PFSK-1 (cell line): ENCODE results near the gene APOL5.

Experiments used
- FOXP2 ChIP-seq: optimal IDR thresholded peaks from 2 replicates; pipeline ENCODE3; 2011; ENCODE audit warnings: borderline replicate concordance, control low read depth, inconsistent platforms; ENCODE audit not compliant: insufficient read depth; ENCODE audit errors: extremely low read length, extremely low read depth
- POLR2AphosphoS5 ChIP-seq: IDR thresholded peaks from 2 replicates; pipeline ENCODE4 v1.6.1; 2012; ENCODE audit warnings: low read depth, mild to moderate bottlenecking, control low read depth, low read length, moderate library complexity
- REST ChIP-seq, 2 experiments: IDR thresholded peaks; 2 replicates each; pipeline versions ENCODE4 v1.6.1 to v1.8.0; 2011 to 2012; ENCODE audit warnings: low read depth in 2 of 2, low read length in 2 of 2, control low read depth in 1 of 2, inconsistent platforms in 1 of 2, mild to moderate bottlenecking in 1 of 2, moderate library complexity in 1 of 2; ENCODE audit not compliant: insufficient read depth in 1 of 2
- SIN3A ChIP-seq: IDR thresholded peaks from 2 replicates; pipeline ENCODE4 v1.6.1; 2012; ENCODE audit warnings: mild to moderate bottlenecking, low read length, moderate library complexity, borderline replicate concordance; ENCODE audit not compliant: insufficient read depth
- TAF1 ChIP-seq: IDR thresholded peaks from 2 replicates; pipeline ENCODE4 v1.6.1; 2012; ENCODE audit warnings: low read length, control low read depth, borderline replicate concordance; ENCODE audit not compliant: insufficient read depth

- TF ChIP-seq TAF1 = no peak
- no peak for TF ChIP-seq POLR2AphosphoS5
- no peak for TF ChIP-seq REST (IDR thresholded peaks at IDR 0.05; ENCODE audit: insufficient read depth in 1 of 2, low read depth in 2 of 2, low read length in 2 of 2)
- no peak for TF ChIP-seq SIN3A
- TF ChIP-seq FOXP2 = no peak
These were observed 40.0 kb upstream of the APOL5 start for GRCh38 chr22:35677460-35678187.
